ENCODE measurements around the gene PSTK. TPM values are rescaled to one million over a fixed set of nuclear protein-coding genes. Genes with fewer than 3 reads are reported as not detected.
A peak's percentile ranks its signal among the peaks of the same experiment; 100 is the strongest.

The PSTK gene
- total and polyA plus RNA-seq, 10 of the 15 experiments (the other 5 are each of a cell fraction or from before 2014, with no cell fraction given), result 1.8 to 7.1 (median 3.4) TPM

- DNase-seq (ENCODE audit: low read depth, low spot score) (peak; percentile 96), FAIRE-seq (peak; percentile 88), ATAC-seq (peak; percentile 100)
- intact Hi-C loops (cut with micrococcal nuclease; ENCODE audit: unreplicated experiment) (loop anchor here (5.0 kb wide), 1 partner anchor 77 kb away; the partner anchor contains the start of gene FAM24B), in situ Hi-C loops (cut with MboI) (no loop called here)
- peaks cover 4% of the 10 kb centered on the region; the same call in 2 of the 3 replicates for H3K9me3 ChIP-seq (replicated peaks; ENCODE audit: control insufficient read depth, insufficient read depth, low read length)
- WGBS (ENCODE audit: insufficient coverage, insufficient replicate concordance, low lambda C conversion rate, missing lambda C conversion rate), result 20% methylated on average over 70 of the region's 77 CpGs
- BruUV-seq (replicated peaks), result no TSS peak
- POLR2A ChIA-PET, result interaction anchor here (1.0 to 1.7 kb wide), 2 partner anchors 27 to 54 kb away, joined by 3 to 4 read pairs; partner anchors contain the start of genes ACADSB and IKZF5
- H3K4me3 ChIP-seq, result peak within 1 kb of the TSS; percentile 80
- peaks cover 4% of the 10 kb centered on the region for H3K79me2 ChIP-seq (ENCODE audit: control insufficient read depth, insufficient read depth, low read length)
- H3K4me2 ChIP-seq (ENCODE audit: control insufficient read depth, insufficient read depth), result peak within 1 kb of the TSS; percentile 94
- peak within 1 kb of the TSS; percentile 65 for H3K27ac ChIP-seq (ENCODE audit: control insufficient read depth, insufficient read depth)
- peak within 1 kb of the TSS; percentile 75 for H3K9ac ChIP-seq (ENCODE audit: control insufficient read depth, insufficient read depth, low read length)
- SMC1A ChIA-PET (ENCODE audit: uncharacterized antibody, unreplicated experiment), result interaction anchor here (1.5 kb wide), 2 partner anchors 20 to 27 kb away, joined by 3 to 7 read pairs; partner anchors contain the start of gene PSTK
- H3K36me3 ChIP-seq (ENCODE audit: control insufficient read depth in 2 of 2, insufficient read depth in 2 of 2, low read length in 1 of 2), result no peaks in the 10 kb centered on the region
- H4K20me1 ChIP-seq (ENCODE audit: control insufficient read depth, insufficient read depth), result no peaks in the 10 kb centered on the region
- H2AFZ ChIP-seq (ENCODE audit: control insufficient read depth, low read depth, low read length), result peak within 1 kb of the TSS; percentile 98
- no peaks in the 10 kb centered on the region for H3K27me3 ChIP-seq (replicated peaks in 1 of 2; ENCODE audit: control insufficient read depth in 2 of 2, insufficient read depth in 2 of 2, low read length in 1 of 2)
- H3K4me1 ChIP-seq (ENCODE audit: control insufficient read depth, insufficient read depth, low read length), result peaks cover 5% of the 10 kb centered on the region
- RAD21 ChIA-PET (ENCODE audit: unreplicated experiment), result interaction anchor here (1.1 to 1.7 kb wide), 3 partner anchors 18 to 26 kb away, joined by 3 to 7 read pairs (median 4); partner anchors contain the start of gene PSTK
- CTCF ChIA-PET, result interaction anchor here (0.6 to 1.2 kb wide), 3 partner anchors 26 to 526 kb away, joined by 3 to 5 read pairs (median 3); partner anchors contain the start of gene PSTK
- TF ChIP-seq BCL3 (IDR thresholded peaks at IDR 0.05; ENCODE audit: borderline replicate concordance, insufficient read depth, low read depth, low read length, poor library complexity, severe bottlenecking) (no peak), POU2F2 (IDR thresholded peaks at IDR 0.05; ENCODE audit: borderline replicate concordance, low read depth, low read length) (peak; percentile 84; the same call in 2 of the 3 replicates), NKRF (conservative IDR thresholded peaks at IDR 0.05) (peak; percentile 4), POLR2AphosphoS5 (IDR thresholded peaks at IDR 0.05; ENCODE audit: low read length) (peak; percentile 69; the same call in 1 of the 2 replicates), YBX1 (IDR thresholded peaks at IDR 0.05) (no peak), MTA2 (IDR thresholded peaks at IDR 0.05; ENCODE audit: low read depth) (no peak), PAX5 (IDR thresholded peaks at IDR 0.05; ENCODE audit: borderline replicate concordance, low read depth, low read length) (peak; percentile 33; the same call in 1 of the 2 replicates), YY1 (IDR thresholded peaks at IDR 0.05; ENCODE audit: low read depth, low read length) (peak; percentile 89), EGR1 (IDR thresholded peaks at IDR 0.05; ENCODE audit: borderline replicate concordance in 1 of 2, low read depth in 2 of 2, low read length in 2 of 2) (no peak), SREBF1 (IDR thresholded peaks at IDR 0.05; ENCODE audit: low read length) (peak; percentile 64; the same call in 1 of the 2 replicates), RB1 (IDR thresholded peaks at IDR 0.05; ENCODE audit: borderline replicate concordance) (peak; percentile 92), CBX3 (IDR thresholded peaks at IDR 0.05; ENCODE audit: borderline replicate concordance, low read depth) (no peak), NBN (IDR thresholded peaks at IDR 0.05) (peak; percentile 77), PRDM15 (CRISPR knock-in tag; IDR thresholded peaks at IDR 0.05) (no peak), CBFB (IDR thresholded peaks at IDR 0.05; ENCODE audit: low read depth) (peak; percentile 53; the same call in 1 of the 2 replicates), NR2F1 (conservative IDR thresholded peaks at IDR 0.05) (peak; percentile 36; the same call in 1 of the 2 replicates)
Observed at GRCh38 chr10:122953902-122954730, 26.1 kb upstream of the PSTK start, which contains the start of gene C10orf88. Gene C10orf88, minus strand, starts transcription at chr10:122954227. Its CDS starts 49 bp downstream, at chr10:122954178.

Data from GM12878 (cell line).